SU-DHL-6 (cell line): Measurements from ENCODE around the gene ABCG1.

Experiments
- CTCF ChIP-seq: fragments of 200-600 bp; sonication (generic); IDR thresholded peaks from one replicate; pipeline ENCODE4 v1.5.1; 2017; ENCODE audit warnings: antibody characterized with exemption, mild to moderate bottlenecking, low read length, moderate library complexity; ENCODE audit not compliant: insufficient read depth, poor library complexity, severe bottlenecking
- EZH2phosphoT487 ChIP-seq: fragments of 200-600 bp; sonication (generic), shearing (Covaris generic); conservative IDR thresholded peaks from 2 replicates; pipeline ENCODE4 v1.6.1; 2018; ENCODE audit warnings: mild to moderate bottlenecking, antibody characterized with exemption, low read length, moderate library complexity, mixed read lengths

- TF ChIP-seq EZH2phosphoT487 (no peak), CTCF (no peak)
Measured at GRCh38 chr21:42293649-42294272, 74.8 kb downstream of the ABCG1 start.
